GM12878 (cell line): ENCODE measurements around the gene RGS6. TPM values are rescaled to one million over a fixed set of nuclear protein-coding genes. Genes with fewer than 3 reads are reported as not detected.

ENCODE experiments used
- ESRRA ChIP-seq: IDR thresholded peaks from 2 replicates; pipeline ENCODE4 v1.6.1; 2012; ENCODE audit warnings: mild to moderate bottlenecking, low read length, improper control_type of control experiment
- GATAD2B ChIP-seq: fragments of 450-650 bp; conservative IDR thresholded peaks from 2 replicates; pipeline ENCODE4 v1.6.1; 2017; ENCODE audit warnings: low read depth, mild to moderate bottlenecking, moderate library complexity
- HCFC1 ChIP-seq: fragments of 150-350 bp; IDR thresholded peaks from 2 replicates; pipeline ENCODE4 v1.6.1; 2014; ENCODE audit warnings: low read length
- MEF2B ChIP-seq: fragments of 450-650 bp; IDR thresholded peaks from 2 replicates; pipeline ENCODE4 v1.6.1; 2018; ENCODE audit warnings: mild to moderate bottlenecking, moderate library complexity; ENCODE audit not compliant: partially characterized antibody, poor library complexity, severe bottlenecking
- POLR2AphosphoS5 ChIP-seq: IDR thresholded peaks from 2 replicates; pipeline ENCODE4 v1.6.1; 2011; ENCODE audit warnings: mild to moderate bottlenecking, low read length, inconsistent platforms
- SUPT20H ChIP-seq: IDR thresholded peaks from 2 replicates; pipeline ENCODE4 v1.6.1; 2011; ENCODE audit warnings: low read depth, mild to moderate bottlenecking, low read length, moderate library complexity, borderline replicate concordance; ENCODE audit not compliant: control insufficient read depth
- SUZ12 ChIP-seq: fragments of 200-600 bp; sonication (generic); IDR thresholded peaks from one replicate; pipeline ENCODE4 v1.6.1; 2018; ENCODE audit warnings: antibody characterized with exemption, mild to moderate bottlenecking; ENCODE audit not compliant: unreplicated experiment
- ZNF274 ChIP-seq: IDR thresholded peaks from one replicate; pipeline ENCODE4 v1.8.0; 2011; ENCODE audit not compliant: insufficient read length, insufficient read depth
- polyA plus RNA-seq, 11 experiments: library from polyadenylated mRNA; depleted of rRNA in 4 of 11; unstranded in 6 of 11; stranded (reverse) in 5 of 11; fragments of >200 nt; fragmentation: Nextera tagmentation in 4 of 11; fragmentation: Illumina TruSeq in 1 of 11; extraction: Ambion mirVana in 4 of 11; extraction: Trizol in 1 of 11; gene quantifications; 1 replicate in 1 of 11; 2 replicates in 10 of 11; pipeline versions ENCODE4 v1.2.1 to v1.2.3, GENCODE V29; 2011 to 2016; ENCODE audit warnings: inconsistent platforms in 2 of 11, missing spikeins in 2 of 11, low read depth in 1 of 11
- total RNA-seq, 4 experiments: library from RNA; depleted of rRNA in 3 of 4; stranded (reverse); fragments of >200 nt in 3 of 4; fragmentation: Illumina TruSeq in 1 of 4; extraction: Trizol in 1 of 4; gene quantifications; 2 replicates each; pipeline versions ENCODE4 v1.2.1 to v1.2.3, GENCODE V29; 2013 to 2021
- TF ChIP-seq, protein P1 (sequence below): IDR thresholded peaks from 2 replicates; pipeline ENCODE4 v1.6.1; 2012; ENCODE audit warnings: mild to moderate bottlenecking, low read depth, low read length
- TF ChIP-seq, protein P2 (sequence below): IDR thresholded peaks from 2 replicates; pipeline ENCODE4 v1.6.1; 2011; ENCODE audit warnings: mild to moderate bottlenecking, low read depth, low read length, moderate library complexity; ENCODE audit not compliant: insufficient replicate concordance
- TF ChIP-seq, protein P3 (sequence below): fragments of 450-650 bp; conservative IDR thresholded peaks from 2 replicates; pipeline ENCODE4 v1.6.1; 2017; ENCODE audit warnings: mild to moderate bottlenecking, moderate library complexity
- TF ChIP-seq, protein P4 (sequence below): fragments of 450-650 bp; IDR thresholded peaks from 2 replicates; pipeline ENCODE4 v1.6.1; 2017; ENCODE audit warnings: mild to moderate bottlenecking, moderate library complexity

Gene RGS6
- total and polyA plus RNA-seq, 10 of the 15 experiments (the other 5 are each of a cell fraction or from before 2014, with no cell fraction given): 3.9 to 18.1 (median 12.4) TPM

DNA sequence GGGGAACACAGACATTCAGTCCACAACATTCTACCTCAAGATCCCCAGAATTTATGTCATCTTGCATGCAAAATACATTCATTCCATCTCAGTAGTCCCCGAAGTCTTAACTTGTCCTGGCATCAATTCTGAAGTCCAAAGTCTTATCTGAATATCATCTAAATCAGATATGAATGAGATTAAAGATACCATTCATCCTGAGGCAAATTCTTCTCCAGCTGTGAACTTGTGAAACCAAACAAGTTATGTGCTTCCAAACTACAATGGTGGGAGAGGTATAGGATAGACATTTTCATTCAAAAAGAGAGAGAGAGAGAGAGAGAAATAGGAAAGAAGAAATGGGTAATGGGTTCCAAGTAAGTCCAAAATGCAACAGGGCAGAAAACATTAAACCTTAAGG, 571.0 kb downstream of the RGS6 start (continued):
- TF ChIP-seq, protein P1, sequence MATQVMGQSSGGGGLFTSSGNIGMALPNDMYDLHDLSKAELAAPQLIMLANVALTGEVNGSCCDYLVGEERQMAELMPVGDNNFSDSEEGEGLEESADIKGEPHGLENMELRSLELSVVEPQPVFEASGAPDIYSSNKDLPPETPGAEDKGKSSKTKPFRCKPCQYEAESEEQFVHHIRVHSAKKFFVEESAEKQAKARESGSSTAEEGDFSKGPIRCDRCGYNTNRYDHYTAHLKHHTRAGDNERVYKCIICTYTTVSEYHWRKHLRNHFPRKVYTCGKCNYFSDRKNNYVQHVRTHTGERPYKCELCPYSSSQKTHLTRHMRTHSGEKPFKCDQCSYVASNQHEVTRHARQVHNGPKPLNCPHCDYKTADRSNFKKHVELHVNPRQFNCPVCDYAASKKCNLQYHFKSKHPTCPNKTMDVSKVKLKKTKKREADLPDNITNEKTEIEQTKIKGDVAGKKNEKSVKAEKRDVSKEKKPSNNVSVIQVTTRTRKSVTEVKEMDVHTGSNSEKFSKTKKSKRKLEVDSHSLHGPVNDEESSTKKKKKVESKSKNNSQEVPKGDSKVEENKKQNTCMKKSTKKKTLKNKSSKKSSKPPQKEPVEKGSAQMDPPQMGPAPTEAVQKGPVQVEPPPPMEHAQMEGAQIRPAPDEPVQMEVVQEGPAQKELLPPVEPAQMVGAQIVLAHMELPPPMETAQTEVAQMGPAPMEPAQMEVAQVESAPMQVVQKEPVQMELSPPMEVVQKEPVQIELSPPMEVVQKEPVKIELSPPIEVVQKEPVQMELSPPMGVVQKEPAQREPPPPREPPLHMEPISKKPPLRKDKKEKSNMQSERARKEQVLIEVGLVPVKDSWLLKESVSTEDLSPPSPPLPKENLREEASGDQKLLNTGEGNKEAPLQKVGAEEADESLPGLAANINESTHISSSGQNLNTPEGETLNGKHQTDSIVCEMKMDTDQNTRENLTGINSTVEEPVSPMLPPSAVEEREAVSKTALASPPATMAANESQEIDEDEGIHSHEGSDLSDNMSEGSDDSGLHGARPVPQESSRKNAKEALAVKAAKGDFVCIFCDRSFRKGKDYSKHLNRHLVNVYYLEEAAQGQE: no peak
- TF ChIP-seq, protein P2, sequence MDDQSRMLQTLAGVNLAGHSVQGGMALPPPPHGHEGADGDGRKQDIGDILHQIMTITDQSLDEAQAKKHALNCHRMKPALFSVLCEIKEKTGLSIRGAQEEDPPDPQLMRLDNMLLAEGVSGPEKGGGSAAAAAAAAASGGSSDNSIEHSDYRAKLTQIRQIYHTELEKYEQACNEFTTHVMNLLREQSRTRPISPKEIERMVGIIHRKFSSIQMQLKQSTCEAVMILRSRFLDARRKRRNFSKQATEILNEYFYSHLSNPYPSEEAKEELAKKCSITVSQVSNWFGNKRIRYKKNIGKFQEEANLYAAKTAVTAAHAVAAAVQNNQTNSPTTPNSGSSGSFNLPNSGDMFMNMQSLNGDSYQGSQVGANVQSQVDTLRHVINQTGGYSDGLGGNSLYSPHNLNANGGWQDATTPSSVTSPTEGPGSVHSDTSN: no peak
- TF ChIP-seq SUZ12 (no peak), SUPT20H (no peak), POLR2AphosphoS5 (no peak), HCFC1 (no peak), MEF2B (no peak), GATAD2B (no peak), ESRRA (no peak), ZNF274 (no peak)
- TF ChIP-seq, protein P3, sequence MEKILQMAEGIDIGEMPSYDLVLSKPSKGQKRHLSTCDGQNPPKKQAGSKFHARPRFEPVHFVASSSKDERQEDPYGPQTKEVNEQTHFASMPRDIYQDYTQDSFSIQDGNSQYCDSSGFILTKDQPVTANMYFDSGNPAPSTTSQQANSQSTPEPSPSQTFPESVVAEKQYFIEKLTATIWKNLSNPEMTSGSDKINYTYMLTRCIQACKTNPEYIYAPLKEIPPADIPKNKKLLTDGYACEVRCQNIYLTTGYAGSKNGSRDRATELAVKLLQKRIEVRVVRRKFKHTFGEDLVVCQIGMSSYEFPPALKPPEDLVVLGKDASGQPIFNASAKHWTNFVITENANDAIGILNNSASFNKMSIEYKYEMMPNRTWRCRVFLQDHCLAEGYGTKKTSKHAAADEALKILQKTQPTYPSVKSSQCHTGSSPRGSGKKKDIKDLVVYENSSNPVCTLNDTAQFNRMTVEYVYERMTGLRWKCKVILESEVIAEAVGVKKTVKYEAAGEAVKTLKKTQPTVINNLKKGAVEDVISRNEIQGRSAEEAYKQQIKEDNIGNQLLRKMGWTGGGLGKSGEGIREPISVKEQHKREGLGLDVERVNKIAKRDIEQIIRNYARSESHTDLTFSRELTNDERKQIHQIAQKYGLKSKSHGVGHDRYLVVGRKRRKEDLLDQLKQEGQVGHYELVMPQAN: no peak
- TF ChIP-seq, protein P4, sequence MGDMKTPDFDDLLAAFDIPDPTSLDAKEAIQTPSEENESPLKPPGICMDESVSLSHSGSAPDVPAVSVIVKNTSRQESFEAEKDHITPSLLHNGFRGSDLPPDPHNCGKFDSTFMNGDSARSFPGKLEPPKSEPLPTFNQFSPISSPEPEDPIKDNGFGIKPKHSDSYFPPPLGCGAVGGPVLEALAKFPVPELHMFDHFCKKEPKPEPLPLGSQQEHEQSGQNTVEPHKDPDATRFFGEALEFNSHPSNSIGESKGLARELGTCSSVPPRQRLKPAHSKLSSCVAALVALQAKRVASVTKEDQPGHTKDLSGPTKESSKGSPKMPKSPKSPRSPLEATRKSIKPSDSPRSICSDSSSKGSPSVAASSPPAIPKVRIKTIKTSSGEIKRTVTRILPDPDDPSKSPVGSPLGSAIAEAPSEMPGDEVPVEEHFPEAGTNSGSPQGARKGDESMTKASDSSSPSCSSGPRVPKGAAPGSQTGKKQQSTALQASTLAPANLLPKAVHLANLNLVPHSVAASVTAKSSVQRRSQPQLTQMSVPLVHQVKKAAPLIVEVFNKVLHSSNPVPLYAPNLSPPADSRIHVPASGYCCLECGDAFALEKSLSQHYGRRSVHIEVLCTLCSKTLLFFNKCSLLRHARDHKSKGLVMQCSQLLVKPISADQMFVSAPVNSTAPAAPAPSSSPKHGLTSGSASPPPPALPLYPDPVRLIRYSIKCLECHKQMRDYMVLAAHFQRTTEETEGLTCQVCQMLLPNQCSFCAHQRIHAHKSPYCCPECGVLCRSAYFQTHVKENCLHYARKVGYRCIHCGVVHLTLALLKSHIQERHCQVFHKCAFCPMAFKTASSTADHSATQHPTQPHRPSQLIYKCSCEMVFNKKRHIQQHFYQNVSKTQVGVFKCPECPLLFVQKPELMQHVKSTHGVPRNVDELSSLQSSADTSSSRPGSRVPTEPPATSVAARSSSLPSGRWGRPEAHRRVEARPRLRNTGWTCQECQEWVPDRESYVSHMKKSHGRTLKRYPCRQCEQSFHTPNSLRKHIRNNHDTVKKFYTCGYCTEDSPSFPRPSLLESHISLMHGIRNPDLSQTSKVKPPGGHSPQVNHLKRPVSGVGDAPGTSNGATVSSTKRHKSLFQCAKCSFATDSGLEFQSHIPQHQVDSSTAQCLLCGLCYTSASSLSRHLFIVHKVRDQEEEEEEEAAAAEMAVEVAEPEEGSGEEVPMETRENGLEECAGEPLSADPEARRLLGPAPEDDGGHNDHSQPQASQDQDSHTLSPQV: no peak
